Naive thymus-derived CD4-positive, alpha-beta T cell (primary cell): ENCODE results near the gene TMEM245. TPM values are rescaled to one million over a fixed set of nuclear protein-coding genes. Genes with fewer than 3 reads are reported as not detected.
"Not testable (repeated sequence)": the region's sequence is repeated elsewhere in the genome, so short reads cannot be mapped to it uniquely, and the experiment has no call there.

Source experiments
- ATAC-seq: fragments of 150-1000 bp; cut with Tn5 transposase; 2 replicates; pipeline ENCODE4 v1.10.0; 2021; ENCODE audit warnings: mild to moderate bottlenecking, moderate library complexity
- CTCF ChIA-PET: fragments of 350-600 bp; sonication (Branson Sonifier 250); formaldehyde crosslinking; loops from one replicate; lab custom pipeline; 2021; ENCODE audit warnings: antibody characterized with exemption; lab: Charles Lee
- POLR2A ChIA-PET: fragments of 350-600 bp; sonication (Branson Sonifier 250); formaldehyde crosslinking; loops from one replicate; lab custom pipeline; 2021; ENCODE audit warnings: antibody characterized with exemption, inconsistent platforms; lab: Charles Lee
- DNase-seq, 9 donors: peaks; one replicate each; pipeline versions ENCODE4 v3.0.0 to v3.0.0-alpha.2; 2020 to 2022; ENCODE audit warnings: mixed read lengths in 1 of 9
- H3K27ac ChIP-seq: one replicate; pipeline ENCODE4 v1.7.0; 2013; ENCODE audit warnings: mild to moderate bottlenecking, low read depth, low read length, moderate library complexity
- H3K27me3 ChIP-seq, 2 donors: one replicate each; pipeline ENCODE4 v1.7.0; 2013; ENCODE audit warnings: low read length in 2 of 2, mild to moderate bottlenecking in 2 of 2, moderate library complexity in 2 of 2; ENCODE audit not compliant: control insufficient read depth in 2 of 2, insufficient read depth in 2 of 2
- H3K36me3 ChIP-seq, 3 experiments: 1 replicate in 2 of 3; 2 replicates in 1 of 3; pipeline ENCODE4 v1.7.0; 2013; ENCODE audit warnings: low read length in 3 of 3, mild to moderate bottlenecking in 3 of 3, moderate library complexity in 1 of 3; ENCODE audit not compliant: insufficient read depth in 3 of 3, control insufficient read depth in 2 of 3
- H3K4me1 ChIP-seq, 2 donors: one replicate each; pipeline ENCODE4 v1.7.0; 2013; ENCODE audit warnings: low read length in 2 of 2, mild to moderate bottlenecking in 2 of 2, moderate library complexity in 1 of 2; ENCODE audit not compliant: control insufficient read depth in 2 of 2, insufficient read depth in 2 of 2
- H3K4me3 ChIP-seq: 2 replicates; pipeline ENCODE4 v1.7.0; 2013; ENCODE audit warnings: mild to moderate bottlenecking, low read length
- H3K9me3 ChIP-seq, 3 experiments: 1 replicate in 2 of 3; 2 replicates in 1 of 3; pipeline ENCODE4 v1.7.0; 2013; ENCODE audit warnings: low read length in 3 of 3; ENCODE audit not compliant: control insufficient read depth in 2 of 3
- H3K27ac Mint-ChIP-seq, 9 donors: one replicate each; pipeline ENCODE4 v1.8.0; 2020 to 2022; ENCODE audit warnings: mixed read lengths in 9 of 9, mild to moderate bottlenecking in 8 of 9, moderate library complexity in 5 of 9, inconsistent platforms in 2 of 9
- H3K27me3 Mint-ChIP-seq, 5 donors: one replicate each; pipeline ENCODE4 v1.8.0; 2021 to 2022; ENCODE audit warnings: mixed read lengths in 5 of 5, mild to moderate bottlenecking in 1 of 5
- H3K36me3 Mint-ChIP-seq, 5 donors: one replicate each; pipeline ENCODE4 v1.8.0; 2020 to 2022; ENCODE audit warnings: mixed read lengths in 5 of 5, mild to moderate bottlenecking in 3 of 5, inconsistent platforms in 1 of 5
- H3K4me1 Mint-ChIP-seq, 7 donors: one replicate each; pipeline ENCODE4 v1.8.0; 2020 to 2022; ENCODE audit warnings: mixed read lengths in 7 of 7, mild to moderate bottlenecking in 3 of 7, inconsistent platforms in 1 of 7
- H3K4me3 Mint-ChIP-seq, 10 donors: one replicate each; pipeline ENCODE4 v1.8.0; 2020 to 2022; ENCODE audit warnings: mild to moderate bottlenecking in 10 of 10, mixed read lengths in 10 of 10, moderate library complexity in 6 of 10, inconsistent platforms in 2 of 10
- H3K9me3 Mint-ChIP-seq, 11 donors: one replicate each; pipeline ENCODE4 v1.8.0; 2020 to 2022; ENCODE audit warnings: mixed read lengths in 11 of 11, mild to moderate bottlenecking in 4 of 11, inconsistent platforms in 1 of 11, moderate library complexity in 1 of 11
- intact Hi-C, 2 donors: fragments of 100-400 bp; cut with micrococcal nuclease; formaldehyde crosslinking; loops; one replicate each; pipeline ENCODE4 v1.15.1; 2023
- polyA plus RNA-seq, 2 donors: library from polyadenylated mRNA; unstranded; fragments of 300-500 nt; fragmentation: Illumina TruSeq; gene quantifications; one replicate each; pipeline ENCODE4 v1.2.3, GENCODE V29; 2021
- total RNA-seq, 6 experiments: library from RNA in 5 of 6; stranded (reverse) in 5 of 6; gene quantifications; 1 replicate in 5 of 6; 2 replicates in 1 of 6; pipeline ENCODE4 v1.2.3 and lab custom pipeline; 2021 to 2026

The TMEM245 gene
- total and polyA plus RNA-seq, 7 experiments from 2014 or later: 25.5 to 76.7 (median 29.2) TPM

DNA sequence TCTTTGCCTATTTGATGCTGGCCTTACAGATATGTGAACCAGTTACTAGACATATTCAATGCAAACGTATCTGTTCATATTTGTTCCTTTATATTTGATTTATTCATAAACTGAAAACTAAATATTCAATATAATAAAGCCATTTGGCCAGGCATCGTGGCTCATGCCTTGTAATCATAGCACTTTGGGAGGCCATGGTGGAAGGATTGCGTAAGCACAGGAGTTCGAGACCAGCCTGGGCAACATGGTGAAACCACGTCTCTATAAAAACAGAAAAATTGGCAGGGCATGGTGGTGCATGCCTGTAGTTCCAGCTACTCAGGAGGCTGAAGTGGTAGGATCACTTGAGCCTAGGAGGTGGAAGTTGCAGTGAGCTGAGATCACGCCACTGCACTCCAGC is 57.2 kb downstream of the TMEM245 start:
- H3K4me1 ChIP-seq: no peaks in the 10 kb centered on the region
- Mint-ChIP-seq H3K27me3 (no peaks in the 10 kb centered on the region), H3K27ac (no peak overlapping the region), H3K36me3 (peaks cover 6 to 43% (median 17%) of the 10 kb centered on the region in 5 donors), H3K9me3 (no peaks in the 10 kb centered on the region), H3K4me3 (no peak overlapping the region), H3K4me1 (peaks cover 0 to 3% (median 0%) of the 10 kb centered on the region in 7 donors)
- ATAC-seq: no peak
- intact Hi-C loops: loop anchor here (10.0 kb wide), 2 partner anchors 132 to 262 kb away; partner anchors contain the start of gene EPB41L4B (in 1 of the 2)
- H3K27me3 ChIP-seq: no peaks in the 10 kb centered on the region
- H3K9me3 ChIP-seq: no peaks in the 10 kb centered on the region
- peaks cover 0 to 70% (median 16%) of the 10 kb centered on the region in 3 experiments for H3K36me3 ChIP-seq
- H3K27ac ChIP-seq: no peak overlapping the region
- DNase-seq: no peak
- CTCF ChIA-PET: no interaction called here
- H3K4me3 ChIP-seq: no peak overlapping the region
- POLR2A ChIA-PET: no interaction called here

DNA sequence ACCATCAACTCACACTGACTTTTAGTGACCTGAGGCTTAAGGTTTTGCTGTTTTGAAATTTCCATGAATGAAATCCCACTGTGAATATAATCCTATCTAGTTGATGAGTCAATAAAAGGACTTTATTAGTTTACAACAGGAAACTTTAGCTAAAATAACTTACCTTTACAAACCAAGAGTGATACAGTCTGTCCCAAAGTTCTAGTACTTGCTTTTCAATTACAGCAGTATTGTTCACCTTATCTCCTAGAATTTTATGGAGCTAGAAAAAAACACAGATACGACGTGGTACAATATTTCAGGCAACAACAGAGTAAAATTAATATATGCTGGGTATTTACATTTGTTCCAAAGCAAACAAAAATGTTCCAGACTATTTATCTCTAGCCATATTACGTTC is 59.6 kb downstream of the TMEM245 start:
- ChIA-PET CTCF (interaction anchor here (1.3 kb wide), 1 partner anchor 12 kb away, joined by 4 read pairs; no protein-coding TSS in a partner anchor), POLR2A (interaction anchor here (0.8 to 1.1 kb wide), 3 partner anchors 26 to 60 kb away, joined by 3 read pairs; partner anchors contain the start of gene TMEM245)
- no peaks in the 10 kb centered on the region for H3K27me3 Mint-ChIP-seq
- H3K27ac Mint-ChIP-seq: peak overlapping the region in 3 of 9 donors; percentile 6 to 54 (median 6)
- H3K9me3 Mint-ChIP-seq: no peaks in the 10 kb centered on the region
- H3K36me3 ChIP-seq: peaks cover 0 to 83% (median 12%) of the 10 kb centered on the region in 3 experiments
- peaks cover 14 to 52% (median 22%) of the 10 kb centered on the region in 5 donors for H3K36me3 Mint-ChIP-seq
- no peaks in the 10 kb centered on the region for H3K27me3 ChIP-seq
- H3K9me3 ChIP-seq: no peaks in the 10 kb centered on the region
- no peak overlapping the region for H3K4me3 Mint-ChIP-seq
- no peak for ATAC-seq
- no peak overlapping the region for H3K4me3 ChIP-seq
- H3K27ac ChIP-seq: no peak overlapping the region
- intact Hi-C loops: loop anchor here (10.0 kb wide), 2 partner anchors 135 to 265 kb away; partner anchors contain the start of gene EPB41L4B (in 1 of the 2)
- H3K4me1 Mint-ChIP-seq: peaks cover 0 to 3% (median 0%) of the 10 kb centered on the region in 7 donors
- H3K4me1 ChIP-seq: no peaks in the 10 kb centered on the region
- no peak for DNase-seq

DNA sequence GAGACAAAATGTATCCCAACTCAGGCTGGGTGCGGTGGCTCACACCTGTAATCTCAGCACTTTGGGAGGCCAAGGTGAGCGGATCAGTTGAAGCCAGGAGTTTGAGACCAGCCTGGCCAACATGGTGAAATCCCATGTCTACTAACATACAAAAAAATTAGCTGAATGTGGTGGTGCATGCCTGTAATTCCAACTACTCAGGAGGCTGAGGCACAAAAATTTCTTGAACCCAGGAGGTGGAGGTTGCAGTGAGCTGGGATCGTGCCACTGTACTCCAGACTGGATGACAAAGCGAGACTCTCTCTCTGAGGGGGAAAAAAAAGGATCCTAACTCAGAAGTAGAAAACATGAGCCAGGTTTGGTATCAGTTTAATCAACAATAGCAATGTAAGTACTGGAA is 66.6 kb downstream of the TMEM245 start:
- intact Hi-C loops, CTCF ChIA-PET: not testable (repeated sequence)

DNA sequence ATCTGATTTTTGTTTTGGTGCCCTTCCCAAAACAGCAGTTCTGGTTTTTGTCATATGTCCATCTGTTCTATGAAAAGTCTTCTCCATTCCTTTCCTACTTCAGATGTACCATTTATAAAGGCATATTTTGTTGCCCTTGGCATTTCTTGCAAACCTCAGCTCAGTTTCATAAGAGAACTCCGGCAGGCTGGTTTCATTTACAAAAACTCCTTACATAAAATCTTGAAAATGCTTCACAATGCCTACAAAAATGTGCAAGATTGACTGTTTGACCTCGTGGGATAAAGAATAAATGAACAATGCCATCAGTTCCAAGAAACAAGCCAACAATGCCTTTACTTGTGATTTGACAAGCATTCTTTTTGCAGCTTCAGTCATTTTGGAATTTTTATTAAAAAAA is 67.3 kb downstream of the TMEM245 start:
- H3K27me3 ChIP-seq: no peaks in the 10 kb centered on the region
- no peak overlapping the region for H3K4me3 Mint-ChIP-seq
- DNase-seq (no peak), ATAC-seq (no peak)
- H3K4me3 ChIP-seq: no peak overlapping the region
- POLR2A ChIA-PET: interaction anchor here (0.6 kb wide), 1 partner anchor 993 kb away, joined by 3 read pairs; no protein-coding TSS in a partner anchor
- no peaks in the 10 kb centered on the region for H3K9me3 Mint-ChIP-seq
- H3K36me3 Mint-ChIP-seq: peaks cover 22 to 74% (median 53%) of the 10 kb centered on the region in 5 donors
- H3K27ac Mint-ChIP-seq: no peak overlapping the region
- CTCF ChIA-PET: no interaction called here
- peaks cover 7 to 76% (median 25%) of the 10 kb centered on the region in 3 experiments for H3K36me3 ChIP-seq
- intact Hi-C loops: no loop called here
- no peaks in the 10 kb centered on the region for H3K27me3 Mint-ChIP-seq
- peaks cover 0 to 4% (median 0%) of the 10 kb centered on the region in 7 donors for H3K4me1 Mint-ChIP-seq
- no peaks in the 10 kb centered on the region for H3K4me1 ChIP-seq
- H3K9me3 ChIP-seq: no peaks in the 10 kb centered on the region
- H3K27ac ChIP-seq: no peak overlapping the region

More for the DNA sequence above, 66.6 kb downstream of the TMEM245 start:
- Mint-ChIP-seq H3K36me3 (peaks cover 19 to 73% (median 50%) of the 10 kb centered on the region in 5 donors), H3K27ac (peak overlapping the region in 3 of 9 donors; percentile 14 to 65 (median 46))
- H3K27ac ChIP-seq, H3K4me3 Mint-ChIP-seq, H3K27me3 Mint-ChIP-seq, H3K9me3 ChIP-seq, ATAC-seq, H3K4me1 Mint-ChIP-seq, H3K27me3 ChIP-seq, H3K4me1 ChIP-seq, H3K4me3 ChIP-seq, H3K9me3 Mint-ChIP-seq, DNase-seq, POLR2A ChIA-PET: not testable (repeated sequence)
- peaks cover 0 to 75% (median 18%) of the 10 kb centered on the region in 3 experiments for H3K36me3 ChIP-seq

DNA sequence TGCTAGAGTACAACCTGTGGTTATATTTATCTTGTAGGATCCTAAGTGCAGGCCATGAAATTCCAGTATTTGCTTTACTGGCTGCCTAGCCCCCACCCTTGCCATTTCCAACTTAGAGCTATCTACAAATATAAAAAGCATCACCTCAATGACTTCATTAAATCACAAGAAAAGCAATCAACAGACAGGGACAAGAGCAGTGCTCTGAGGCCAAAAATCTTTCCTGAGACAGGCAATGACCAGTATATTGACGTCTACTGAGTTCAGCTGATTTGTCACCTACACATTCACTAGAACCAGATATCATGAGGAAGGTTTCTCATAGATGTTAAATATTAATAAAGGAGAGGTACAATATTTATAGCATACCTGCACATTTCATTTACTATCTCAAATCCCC is 68.0 kb downstream of the TMEM245 start:
- intact Hi-C loops: no loop called here
- no peaks in the 10 kb centered on the region for H3K9me3 ChIP-seq
- Mint-ChIP-seq H3K9me3 (no peaks in the 10 kb centered on the region), H3K27ac (peak overlapping the region in 1 of 9 donors; percentile 26), H3K27me3 (no peaks in the 10 kb centered on the region), H3K4me3 (no peak overlapping the region), H3K4me1 (peaks cover 0 to 4% (median 2%) of the 10 kb centered on the region in 7 donors), H3K36me3 (peaks cover 22 to 74% (median 55%) of the 10 kb centered on the region in 5 donors)
- ATAC-seq: no peak
- POLR2A ChIA-PET: interaction anchor here (0.6 kb wide), 1 partner anchor 994 kb away, joined by 3 read pairs; no protein-coding TSS in a partner anchor
- DNase-seq: no peak
- CTCF ChIA-PET: no interaction called here
- peaks cover 11 to 74% (median 28%) of the 10 kb centered on the region in 3 experiments for H3K36me3 ChIP-seq
- no peak overlapping the region for H3K27ac ChIP-seq
- H3K4me3 ChIP-seq: no peak overlapping the region
- H3K4me1 ChIP-seq: no peaks in the 10 kb centered on the region
- no peaks in the 10 kb centered on the region for H3K27me3 ChIP-seq

DNA sequence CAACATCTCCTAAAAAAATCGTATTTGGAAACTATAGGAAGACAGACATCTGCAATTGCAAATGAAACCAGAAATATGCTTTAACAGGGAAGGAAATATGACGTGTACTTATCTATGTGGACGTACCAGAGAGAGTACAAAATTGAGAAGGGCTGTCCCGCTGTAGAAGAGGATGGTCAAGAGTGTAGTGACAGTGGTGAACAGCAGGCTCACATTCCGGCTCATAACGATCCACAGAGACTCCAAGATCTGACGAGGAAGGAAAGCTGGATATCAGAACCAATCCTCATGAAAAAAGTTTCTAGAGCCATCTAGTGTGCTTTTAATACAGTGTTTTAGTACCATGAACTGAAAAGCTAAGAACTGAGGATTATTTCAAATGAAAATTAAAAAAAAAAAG is 69.3 kb downstream of the TMEM245 start:
- Histone ChIP-seq H3K4me1 (no peaks in the 10 kb centered on the region), H3K27ac (no peak overlapping the region), H3K9me3 (no peaks in the 10 kb centered on the region), H3K4me3 (no peak overlapping the region), H3K27me3 (no peaks in the 10 kb centered on the region), H3K36me3 (peaks cover 12 to 73% (median 35%) of the 10 kb centered on the region in 3 experiments)
- intact Hi-C loops: no loop called here
- no peaks in the 10 kb centered on the region for H3K9me3 Mint-ChIP-seq
- ChIA-PET CTCF (no interaction called here), POLR2A (no interaction called here)
- peak overlapping the region in 1 of 9 donors; percentile 62 for H3K27ac Mint-ChIP-seq
- peaks cover 0 to 6% (median 4%) of the 10 kb centered on the region in 7 donors for H3K4me1 Mint-ChIP-seq
- no peak for DNase-seq
- H3K27me3 Mint-ChIP-seq: no peaks in the 10 kb centered on the region
- H3K4me3 Mint-ChIP-seq: no peak overlapping the region
- ATAC-seq: no peak
- H3K36me3 Mint-ChIP-seq: peaks cover 22 to 75% (median 59%) of the 10 kb centered on the region in 5 donors
